ENCODE results near the gene SH2D2A. TPM values are rescaled to one million over a fixed set of nuclear protein-coding genes. Genes with fewer than 3 reads are reported as not detected.

The SH2D2A gene
- polyA plus RNA-seq, 1 donor = 5.3 TPM

- no CpG with 5 or more reads among the region's 33 CpGs for WGBS (ENCODE audit: insufficient coverage, low lambda C conversion rate)
- Histone ChIP-seq H3K4me3 (ENCODE audit: low read length) (no peak overlapping the region), H3K27me3 (ENCODE audit: control insufficient read depth, insufficient read depth, low read length) (peaks cover 85% of the 10 kb centered on the region)
These were observed 43.0 kb upstream of the SH2D2A start for GRCh38 chr1:156859523-156860112.

DNA sequence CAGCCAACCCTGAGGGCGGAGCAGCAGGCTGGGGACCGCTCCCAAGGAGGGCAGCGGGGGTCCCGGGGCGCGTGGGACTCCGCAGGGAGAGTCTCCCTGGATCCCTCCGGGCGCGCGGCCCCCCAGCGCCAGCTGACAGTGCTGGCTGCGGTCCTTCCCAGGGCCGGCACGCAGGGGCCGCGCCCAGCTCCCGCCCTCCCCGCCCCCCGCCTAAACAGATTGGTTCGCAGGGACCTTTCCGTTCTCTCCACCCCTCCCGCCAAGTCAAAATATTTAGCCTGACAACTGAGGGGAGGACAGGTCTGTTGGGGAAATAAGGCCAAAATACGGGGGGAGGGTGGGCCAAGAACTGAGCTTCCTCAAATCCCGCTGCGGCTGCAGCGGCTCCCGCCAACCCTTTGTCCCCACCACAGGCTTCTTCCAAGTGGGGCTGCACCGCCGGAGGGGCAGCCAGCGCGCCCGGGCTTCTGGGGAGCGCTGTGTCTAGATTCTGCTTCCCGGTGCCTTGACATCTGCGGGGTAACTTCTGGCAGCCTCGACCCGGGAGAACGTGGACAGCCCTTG is 42.4 kb upstream of the SH2D2A start, which contains the start of gene INSRR:
INSRR (minus strand) TSS at position 159 of the 564 bp plus-strand sequence. CDS start 496 bp downstream, outside the sequence.
- Histone ChIP-seq H3K27ac (ENCODE audit: low read length) (no peak within 1 kb of the TSS), H3K9me3 (ENCODE audit: control insufficient read depth, low read depth, low read length) (peaks cover 11% of the 10 kb centered on the region), H3K4me1 (ENCODE audit: control insufficient read depth, insufficient read depth, low read length) (peaks cover 12% of the 10 kb centered on the region), H3K36me3 (ENCODE audit: control insufficient read depth, insufficient read depth, low read length) (no peaks in the 10 kb centered on the region), H3K4me3 (ENCODE audit: low read length) (no peak within 1 kb of the TSS), H3K27me3 (ENCODE audit: control insufficient read depth, insufficient read depth, low read length) (peaks cover 85% of the 10 kb centered on the region)
- no CpG with 5 or more reads among the region's 39 CpGs for whole genome bisulfite sequencing (ENCODE audit: insufficient coverage, low lambda C conversion rate)
- no peak for DNase-seq

More at GRCh38 chr1:156859523-156860112, 43.0 kb upstream of the SH2D2A start:
- Histone ChIP-seq H3K4me1 (ENCODE audit: control insufficient read depth, insufficient read depth, low read length) (peaks cover 12% of the 10 kb centered on the region), H3K36me3 (ENCODE audit: control insufficient read depth, insufficient read depth, low read length) (no peaks in the 10 kb centered on the region), H3K27ac (ENCODE audit: low read length) (no peak overlapping the region), H3K9me3 (ENCODE audit: control insufficient read depth, low read depth, low read length) (peaks cover 11% of the 10 kb centered on the region)
- peak in 1 of 2 donors; percentile 38 for DNase-seq

- no peak overlapping the region for H3K4me3 ChIP-seq (ENCODE audit: low read length)
- H3K27ac ChIP-seq (ENCODE audit: low read length) = no peak overlapping the region
- H3K4me1 ChIP-seq (ENCODE audit: control insufficient read depth, insufficient read depth, low read length) = peaks cover 12% of the 10 kb centered on the region
- H3K36me3 ChIP-seq (ENCODE audit: control insufficient read depth, insufficient read depth, low read length) = no peaks in the 10 kb centered on the region
- no peak for DNase-seq
- H3K9me3 ChIP-seq (ENCODE audit: control insufficient read depth, low read depth, low read length) = peaks cover 11% of the 10 kb centered on the region
- 0% methylated on average over 1 of the region's 5 CpGs for WGBS (ENCODE audit: insufficient coverage, low lambda C conversion rate)
- peaks cover 85% of the 10 kb centered on the region for H3K27me3 ChIP-seq (ENCODE audit: control insufficient read depth, insufficient read depth, low read length)
These were observed 41.9 kb upstream of the SH2D2A start for GRCh38 chr1:156858555-156858956.

- H3K4me1 ChIP-seq (ENCODE audit: control insufficient read depth, insufficient read depth, low read length) = peaks cover 12% of the 10 kb centered on the region
- WGBS (ENCODE audit: insufficient coverage, low lambda C conversion rate) = no CpG with 5 or more reads among the region's 3 CpGs
These were observed 40.9 kb upstream of the SH2D2A start for GRCh38 chr1:156857532-156857931.

GRCh38 chr1:156856282-156856785 is 39.7 kb upstream of the SH2D2A start:
- H3K27me3 ChIP-seq (ENCODE audit: control insufficient read depth, insufficient read depth, low read length) = peaks cover 71% of the 10 kb centered on the region

More at GRCh38 chr1:156857532-156857931, 40.9 kb upstream of the SH2D2A start:
- Histone ChIP-seq H3K9me3 (ENCODE audit: control insufficient read depth, low read depth, low read length) (peaks cover 11% of the 10 kb centered on the region), H3K36me3 (ENCODE audit: control insufficient read depth, insufficient read depth, low read length) (no peaks in the 10 kb centered on the region), H3K4me3 (ENCODE audit: low read length) (no peak overlapping the region), H3K27ac (ENCODE audit: low read length) (no peak overlapping the region), H3K27me3 (ENCODE audit: control insufficient read depth, insufficient read depth, low read length) (peaks cover 79% of the 10 kb centered on the region)
- no peak for DNase-seq

GRCh38 chr1:156854634-156855033 is 38.0 kb upstream of the SH2D2A start:
- peaks cover 63% of the 10 kb centered on the region for H3K27me3 ChIP-seq (ENCODE audit: control insufficient read depth, insufficient read depth, low read length)
- WGBS (ENCODE audit: insufficient coverage, low lambda C conversion rate) = 48% methylated on average over 3 of the region's 3 CpGs
- no peaks in the 10 kb centered on the region for H3K36me3 ChIP-seq (ENCODE audit: control insufficient read depth, insufficient read depth, low read length)
- no peak for DNase-seq
- H3K4me1 ChIP-seq (ENCODE audit: control insufficient read depth, insufficient read depth, low read length) = peaks cover 5% of the 10 kb centered on the region
- no peak overlapping the region for H3K4me3 ChIP-seq (ENCODE audit: low read length)
- H3K9me3 ChIP-seq (ENCODE audit: control insufficient read depth, low read depth, low read length) = peaks cover under 1% of the 10 kb centered on the region
- no peak overlapping the region for H3K27ac ChIP-seq (ENCODE audit: low read length)

More at GRCh38 chr1:156856282-156856785, 39.7 kb upstream of the SH2D2A start:
- H3K4me3 ChIP-seq (ENCODE audit: low read length) = no peak overlapping the region
- peaks cover 12% of the 10 kb centered on the region for H3K4me1 ChIP-seq (ENCODE audit: control insufficient read depth, insufficient read depth, low read length)
- WGBS (ENCODE audit: insufficient coverage, low lambda C conversion rate) = no CpG with 5 or more reads among the region's 3 CpGs
- DNase-seq = no peak
- H3K9me3 ChIP-seq (ENCODE audit: control insufficient read depth, low read depth, low read length) = peaks cover 11% of the 10 kb centered on the region
- no peaks in the 10 kb centered on the region for H3K36me3 ChIP-seq (ENCODE audit: control insufficient read depth, insufficient read depth, low read length)
- no peak overlapping the region for H3K27ac ChIP-seq (ENCODE audit: low read length)

DNA sequence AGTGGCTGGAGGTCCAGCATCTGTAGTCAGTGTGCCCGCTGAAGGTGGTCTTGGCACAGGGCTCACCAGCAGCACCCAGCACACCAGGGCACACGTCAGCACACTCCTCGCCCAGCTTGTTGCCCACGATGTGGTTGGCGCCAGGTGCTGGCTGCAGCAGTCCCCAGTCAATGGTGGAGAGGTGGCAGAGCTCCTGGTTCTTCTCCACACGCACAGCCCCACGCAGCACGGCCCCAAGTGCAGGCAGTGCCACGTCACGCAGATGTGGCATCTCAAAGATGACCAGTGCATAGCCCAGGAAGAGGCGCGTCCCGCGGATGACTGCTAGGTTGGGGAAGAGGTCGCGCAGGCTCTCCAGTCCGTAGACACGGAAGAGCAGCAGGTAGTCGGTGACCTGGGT is 37.1 kb upstream of the SH2D2A start:
- no CpG with 5 or more reads among the region's 19 CpGs for WGBS (ENCODE audit: insufficient coverage, low lambda C conversion rate)

GRCh38 chr1:156852418-156852874 is 35.8 kb upstream of the SH2D2A start:
- Histone ChIP-seq H3K4me3 (ENCODE audit: low read length) (no peak overlapping the region), H3K9me3 (ENCODE audit: control insufficient read depth, low read depth, low read length) (no peaks in the 10 kb centered on the region), H3K4me1 (ENCODE audit: control insufficient read depth, insufficient read depth, low read length) (no peaks in the 10 kb centered on the region), H3K36me3 (ENCODE audit: control insufficient read depth, insufficient read depth, low read length) (no peaks in the 10 kb centered on the region), H3K27ac (ENCODE audit: low read length) (no peak overlapping the region), H3K27me3 (ENCODE audit: control insufficient read depth, insufficient read depth, low read length) (peaks cover 62% of the 10 kb centered on the region)
- no CpG with 5 or more reads among the region's 9 CpGs for WGBS (ENCODE audit: insufficient coverage, low lambda C conversion rate)
- DNase-seq = peak in 1 of 2 donors; percentile 26

More for the DNA sequence above, 37.1 kb upstream of the SH2D2A start:
- peaks cover 62% of the 10 kb centered on the region for H3K27me3 ChIP-seq (ENCODE audit: control insufficient read depth, insufficient read depth, low read length)
- H3K27ac ChIP-seq (ENCODE audit: low read length) = no peak overlapping the region
- no peaks in the 10 kb centered on the region for H3K36me3 ChIP-seq (ENCODE audit: control insufficient read depth, insufficient read depth, low read length)
- H3K4me1 ChIP-seq (ENCODE audit: control insufficient read depth, insufficient read depth, low read length) = no peaks in the 10 kb centered on the region
- H3K4me3 ChIP-seq (ENCODE audit: low read length) = no peak overlapping the region
- H3K9me3 ChIP-seq (ENCODE audit: control insufficient read depth, low read depth, low read length) = no peaks in the 10 kb centered on the region
- DNase-seq = no peak

GRCh38 chr1:156851779-156852417 is 35.2 kb upstream of the SH2D2A start:
- H3K27ac ChIP-seq (ENCODE audit: low read length) = no peak overlapping the region
- DNase-seq = no peak
- peaks cover 62% of the 10 kb centered on the region for H3K27me3 ChIP-seq (ENCODE audit: control insufficient read depth, insufficient read depth, low read length)
- WGBS (ENCODE audit: insufficient coverage, low lambda C conversion rate) = no CpG with 5 or more reads among the region's 17 CpGs
- H3K4me3 ChIP-seq (ENCODE audit: low read length) = no peak overlapping the region
- no peaks in the 10 kb centered on the region for H3K36me3 ChIP-seq (ENCODE audit: control insufficient read depth, insufficient read depth, low read length)
- no peaks in the 10 kb centered on the region for H3K4me1 ChIP-seq (ENCODE audit: control insufficient read depth, insufficient read depth, low read length)
- H3K9me3 ChIP-seq (ENCODE audit: control insufficient read depth, low read depth, low read length) = no peaks in the 10 kb centered on the region

DNA sequence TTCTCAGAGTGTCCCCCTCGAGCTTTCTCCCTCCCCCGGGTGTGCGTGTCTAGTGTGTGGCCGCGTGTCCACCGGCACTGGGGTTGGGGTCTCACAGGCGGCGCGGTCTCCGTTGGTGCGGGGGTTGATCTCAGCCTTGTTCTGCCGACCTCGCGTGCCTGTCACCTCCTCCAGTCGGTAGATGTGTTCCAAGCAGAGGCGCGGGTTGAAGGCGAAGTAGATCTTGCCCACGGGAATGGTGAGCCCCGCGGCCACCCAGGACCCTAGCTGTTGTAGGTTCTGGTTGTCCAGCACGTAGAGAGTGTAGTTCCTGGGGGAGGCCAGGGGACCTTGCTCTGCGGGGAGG is 32.5 kb upstream of the SH2D2A start:
- H3K27me3 ChIP-seq (ENCODE audit: control insufficient read depth, insufficient read depth, low read length) = peaks cover 76% of the 10 kb centered on the region
- H3K27ac ChIP-seq (ENCODE audit: low read length) = no peak overlapping the region

More for the DNA sequence above, 32.5 kb upstream of the SH2D2A start:
- Histone ChIP-seq H3K9me3 (ENCODE audit: control insufficient read depth, low read depth, low read length) (peaks cover 5% of the 10 kb centered on the region), H3K4me3 (ENCODE audit: low read length) (no peak overlapping the region), H3K36me3 (ENCODE audit: control insufficient read depth, insufficient read depth, low read length) (no peaks in the 10 kb centered on the region), H3K4me1 (ENCODE audit: control insufficient read depth, insufficient read depth, low read length) (no peaks in the 10 kb centered on the region)
- DNase-seq = no peak
- no CpG with 5 or more reads among the region's 23 CpGs for WGBS (ENCODE audit: insufficient coverage, low lambda C conversion rate)

Measured in large intestine (tissue), 3 donors.